ENCODE results near the gene CLEC3B. TPM values are rescaled to one million over a fixed set of nuclear protein-coding genes. Genes with fewer than 3 reads are reported as not detected.
A peak's percentile ranks its signal among the peaks of the same experiment; 100 is the strongest.
"Not testable (repeated sequence)": the region's sequence is repeated elsewhere in the genome, so short reads cannot be mapped to it uniquely, and the experiment has no call there.

The CLEC3B gene
- total RNA-seq = 100 to 1,000 TPM in 1 of 2 donors, 10 to 100 TPM in 1; 50.0 to 136 TPM
- long read RNA-seq, donor 1, transcript CLEC3B-201 (3 exons, 936 nt) = major isoform, 41 of 42 reads
- long read RNA-seq, donor 1, partial matches to known transcripts = 0 of 42 reads
- long read RNA-seq, donor 1, other reads (novel, unspliced or antisense) = 1 of 42 reads
- long read RNA-seq, donor 2, transcript CLEC3B-201 (3 exons, 936 nt) = major isoform, 6 of 8 reads
- long read RNA-seq, donor 2, partial matches to known transcripts = 0 of 8 reads
- long read RNA-seq, donor 2, other reads (novel, unspliced or antisense) = 2 of 8 reads

GRCh38 chr3:45026038-45026437, at the start of gene CLEC3B:
Gene CLEC3B, plus strand, starts transcription at chr3:45026303. Its CDS starts 60 bp downstream, at chr3:45026363.
- DNase-seq (ENCODE audit: low spot score) = peak; percentile 92
- intact Hi-C loops (cut with DNase I) = no loop called here

- DNase-seq (ENCODE audit: low spot score) = no peak
- intact Hi-C loops (cut with DNase I) = no loop called here
Measured at GRCh38 chr3:44981220-44981619, 44.9 kb upstream of the CLEC3B start.

GRCh38 chr3:44981751-44982150, 44.4 kb upstream of the CLEC3B start:
- intact Hi-C loops (cut with DNase I) = no loop called here
- no peak for DNase-seq (ENCODE audit: low spot score)

GRCh38 chr3:44982817-44983216, 43.3 kb upstream of the CLEC3B start:
- no peak for DNase-seq (ENCODE audit: low spot score)
- intact Hi-C loops (cut with DNase I) = no loop called here

GRCh38 chr3:44983484-44983941, 42.6 kb upstream of the CLEC3B start:
- DNase-seq (ENCODE audit: low spot score) = no peak
- intact Hi-C loops (cut with DNase I) = no loop called here

- no peak for DNase-seq (ENCODE audit: low spot score)
- intact Hi-C loops (cut with DNase I) = no loop called here
Measured at GRCh38 chr3:44984335-44984734, 41.8 kb upstream of the CLEC3B start.

- DNase-seq (ENCODE audit: low spot score); intact Hi-C loops (cut with DNase I): not testable (repeated sequence)
Measured at GRCh38 chr3:44986330-44986729, 39.8 kb upstream of the CLEC3B start.

GRCh38 chr3:44987332-44987731, 38.8 kb upstream of the CLEC3B start:
- intact Hi-C loops (cut with DNase I) = no loop called here
- no peak for DNase-seq (ENCODE audit: low spot score)

GRCh38 chr3:44988073-44988472, 38.0 kb upstream of the CLEC3B start:
- DNase-seq (ENCODE audit: low spot score) = no peak
- intact Hi-C loops (cut with DNase I) = no loop called here

GRCh38 chr3:44989141-44989540, 37.0 kb upstream of the CLEC3B start:
- no peak for DNase-seq (ENCODE audit: low spot score)
- intact Hi-C loops (cut with DNase I) = no loop called here

- no peak for DNase-seq (ENCODE audit: low spot score)
- intact Hi-C loops (cut with DNase I) = no loop called here
Measured at GRCh38 chr3:44989636-44990373, 36.3 kb upstream of the CLEC3B start.

- no peak for DNase-seq (ENCODE audit: low spot score)
- intact Hi-C loops (cut with DNase I) = no loop called here
Measured at GRCh38 chr3:44991326-44991725, 34.8 kb upstream of the CLEC3B start.

GRCh38 chr3:44992555-44993470, 33.3 kb upstream of the CLEC3B start:
- intact Hi-C loops (cut with DNase I) = no loop called here
- no peak for DNase-seq (ENCODE audit: low spot score)

GRCh38 chr3:44993471-44994205, 32.5 kb upstream of the CLEC3B start:
- DNase-seq (ENCODE audit: low spot score) = no peak
- intact Hi-C loops (cut with DNase I) = no loop called here

GRCh38 chr3:44995142-44995770, 30.8 kb upstream of the CLEC3B start:
- no peak for DNase-seq (ENCODE audit: low spot score)
- intact Hi-C loops (cut with DNase I) = no loop called here

- DNase-seq (ENCODE audit: low spot score) = no peak
- intact Hi-C loops (cut with DNase I) = no loop called here
Measured at GRCh38 chr3:44996556-44996969, 29.5 kb upstream of the CLEC3B start.

GRCh38 chr3:44999782-45000181, 26.3 kb upstream of the CLEC3B start:
- DNase-seq (ENCODE audit: low spot score) = no peak
- intact Hi-C loops (cut with DNase I) = no loop called here

- intact Hi-C loops (cut with DNase I) = no loop called here
- DNase-seq (ENCODE audit: low spot score) = no peak
Measured at GRCh38 chr3:45000823-45001222, 25.3 kb upstream of the CLEC3B start.

- DNase-seq (ENCODE audit: low spot score) = no peak
- intact Hi-C loops (cut with DNase I) = no loop called here
Measured at GRCh38 chr3:45001738-45002137, 24.4 kb upstream of the CLEC3B start.
